NCI-H1092 (cell line): ENCODE data around the gene PLAGL2.

Experiments
- DNase-seq: peaks from one replicate; lab custom pipeline; 2025; lab: John Stamatoyannopoulos, UW

PLAGL2 gene

DNA sequence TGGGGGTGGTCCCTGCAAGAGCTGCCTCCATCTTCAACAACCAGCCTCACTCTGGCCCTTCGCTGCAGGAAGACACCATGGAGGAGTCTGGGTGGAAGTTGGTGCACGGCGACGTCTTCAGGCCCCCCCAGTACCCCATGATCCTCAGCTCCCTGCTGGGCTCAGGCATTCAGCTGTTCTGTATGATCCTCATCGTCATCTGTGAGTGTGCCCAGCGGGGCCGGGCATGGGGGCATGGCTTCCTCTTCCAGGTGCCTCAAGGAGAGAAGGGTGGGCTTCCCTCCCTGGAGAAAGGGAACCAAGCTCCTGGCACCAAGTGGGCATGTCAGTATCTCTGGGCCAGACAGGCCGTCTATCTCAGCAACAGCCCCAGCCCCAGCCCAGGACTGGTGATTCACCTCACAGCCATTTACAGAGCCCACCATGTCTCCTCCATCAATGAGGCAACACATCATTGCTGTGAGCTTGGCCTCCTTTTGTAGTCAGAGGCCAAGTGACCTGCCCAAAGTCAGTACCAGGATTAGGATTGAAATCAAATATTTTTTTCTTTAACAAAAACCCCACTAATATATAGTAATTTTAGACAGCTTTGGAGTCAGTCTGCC is 57.9 kb downstream of the PLAGL2 start:
- DNase-seq, result no peak

DNA sequence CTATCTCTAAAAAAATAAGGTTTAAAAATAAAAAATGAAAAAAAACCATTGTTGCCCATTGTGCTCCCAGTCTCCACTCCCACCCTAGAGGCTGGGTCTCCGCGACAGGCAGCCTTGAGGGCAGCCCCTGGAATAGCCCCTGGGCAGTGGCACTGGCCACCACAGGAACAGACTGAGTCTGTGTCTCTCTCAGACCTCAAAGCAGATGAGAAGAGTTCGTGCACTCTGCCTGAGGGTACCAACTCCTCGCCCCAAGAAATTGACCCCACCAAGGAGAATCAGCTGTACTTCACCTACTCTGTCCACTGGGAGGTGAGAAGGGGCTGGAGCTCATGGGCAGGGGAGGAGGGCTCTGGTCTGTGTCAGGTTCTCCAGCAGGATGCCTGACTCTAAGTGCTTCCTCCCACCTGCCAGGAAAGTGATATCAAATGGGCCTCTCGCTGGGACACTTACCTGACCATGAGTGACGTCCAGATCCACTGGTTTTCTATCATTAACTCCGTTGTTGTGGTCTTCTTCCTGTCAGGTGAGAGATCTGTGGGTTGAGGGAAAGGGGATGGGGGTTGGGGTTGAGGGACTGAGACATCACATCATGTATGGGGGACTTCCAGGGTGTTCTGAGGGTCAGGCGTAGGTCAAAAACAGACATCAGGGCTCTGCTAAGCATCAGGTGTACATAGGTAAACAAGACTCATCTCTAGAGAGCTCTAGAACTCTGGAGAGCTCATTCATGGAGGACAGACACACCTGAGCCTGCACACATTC is 62.5 kb downstream of the PLAGL2 start:
- no peak for DNase-seq

DNA sequence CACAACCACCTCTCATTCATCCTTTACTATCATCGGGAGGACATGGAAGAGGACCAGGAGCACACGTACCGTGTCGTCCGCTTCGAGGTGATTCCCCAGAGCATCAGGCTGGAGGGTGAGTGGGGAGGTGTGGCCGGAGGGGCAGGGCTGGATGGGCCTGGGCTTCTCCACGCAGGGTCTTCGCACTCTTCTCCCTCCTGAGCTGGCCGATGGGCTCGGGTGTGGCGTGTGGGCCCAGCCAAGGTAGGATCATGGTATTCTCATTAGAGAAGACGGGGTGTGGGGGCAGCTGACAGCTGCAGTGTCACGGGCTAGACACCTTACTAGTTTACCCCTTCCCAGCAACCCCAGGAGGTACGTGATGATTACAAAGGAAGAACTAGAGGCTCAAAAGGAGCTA is 64.6 kb downstream of the PLAGL2 start:
- DNase-seq, result no peak
